ENCODE results near the gene FAM200B.

FAM200B gene

GRCh38 chr4:15681372-15682241 is at the start of gene FAM200B:
Gene FAM200B, plus strand, starts transcription at chr4:15681827. Its CDS starts 5,151 bp downstream, at chr4:15686978.
- peak; percentile 90 for DNase-seq

DNA sequence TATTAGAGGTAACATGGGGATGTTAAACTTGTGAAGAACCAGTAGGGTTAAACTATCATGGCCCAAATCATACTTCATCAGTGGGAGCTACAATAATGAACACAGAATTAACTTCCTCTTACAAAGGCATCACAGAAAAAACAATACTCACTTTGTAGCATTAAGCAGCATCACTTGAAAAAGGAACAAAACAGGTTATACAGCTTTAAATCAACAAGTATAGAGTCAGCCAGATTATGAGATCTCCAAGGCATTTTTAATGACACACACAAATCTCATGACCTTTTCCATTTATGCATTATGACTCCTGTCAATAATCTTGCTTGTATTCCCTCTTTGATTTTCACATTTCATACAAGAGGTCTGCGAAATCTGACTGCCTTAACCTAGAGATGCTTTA is 44.8 kb upstream of the FAM200B start:
- no peak for DNase-seq

GRCh38 chr4:15638418-15638817 is 43.2 kb upstream of the FAM200B start:
- no peak for DNase-seq

DNA sequence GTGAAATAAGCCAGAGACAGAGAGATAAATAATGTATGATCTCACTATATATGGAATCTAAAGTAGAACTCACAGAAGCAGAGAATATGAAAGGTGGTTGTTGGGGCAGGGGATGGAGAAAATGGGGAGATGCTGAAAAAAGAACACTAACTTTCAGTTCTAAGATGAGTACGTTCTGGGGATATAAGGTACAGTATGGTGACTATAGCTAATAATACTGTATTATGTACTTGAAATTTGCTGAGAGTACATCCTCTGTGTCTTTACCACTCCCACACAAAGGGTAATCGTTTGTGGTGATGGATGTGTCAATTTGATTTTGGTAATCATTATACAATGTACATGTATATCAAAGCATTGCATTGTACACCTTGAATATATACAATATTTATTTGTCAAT is 33.0 kb upstream of the FAM200B start:
- DNase-seq = no peak

DNA sequence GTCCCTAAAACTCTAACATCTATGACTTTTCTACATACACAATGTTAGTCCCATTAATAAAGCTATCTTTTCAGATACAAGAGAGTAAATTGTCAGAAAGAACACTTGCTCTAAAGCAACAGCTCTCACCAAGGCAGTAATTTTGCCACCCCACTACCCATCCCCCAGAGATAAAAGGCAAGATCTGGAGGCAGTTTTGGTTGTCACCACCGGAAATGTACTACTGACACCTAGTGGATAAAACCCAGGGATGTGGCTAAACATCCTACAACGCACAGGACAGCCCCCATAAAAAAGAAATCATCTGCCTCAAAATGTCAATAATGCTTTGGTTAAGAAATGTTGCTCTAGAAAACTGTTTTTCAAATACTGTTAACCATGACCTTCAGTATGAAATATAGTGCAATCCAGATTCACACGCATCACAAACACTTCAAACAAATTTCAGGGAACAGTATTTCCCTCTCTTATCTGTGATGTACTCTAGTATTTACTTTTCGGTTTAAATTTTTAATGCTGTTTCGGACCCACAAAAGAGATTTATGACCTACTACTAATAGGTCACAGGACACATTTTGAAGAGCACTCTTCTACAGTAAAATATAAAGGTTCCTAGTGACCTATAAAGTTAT is 31.6 kb upstream of the FAM200B start:
- DNase-seq = no peak

GRCh38 chr4:15651676-15652075 is 30.0 kb upstream of the FAM200B start:
- DNase-seq = no peak

DNA sequence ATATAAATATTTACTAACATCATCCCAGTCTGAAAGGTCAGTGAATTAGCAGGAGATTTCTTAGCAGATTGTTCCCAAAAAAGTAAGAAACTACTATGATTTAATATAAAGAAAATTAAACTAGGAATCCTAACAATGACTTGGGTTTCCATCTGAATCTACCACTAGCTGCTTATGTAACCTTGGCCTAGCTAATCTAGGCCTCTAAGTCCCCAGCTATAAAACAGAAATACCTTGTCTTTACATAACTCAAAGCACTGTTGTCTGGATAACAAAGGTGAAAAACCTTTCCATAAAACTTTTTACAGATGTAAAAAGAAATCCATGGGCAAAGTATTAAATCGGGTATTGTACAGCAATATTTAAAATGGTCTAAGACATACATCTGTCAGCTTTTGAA is 29.4 kb upstream of the FAM200B start:
- no peak for DNase-seq

DNA sequence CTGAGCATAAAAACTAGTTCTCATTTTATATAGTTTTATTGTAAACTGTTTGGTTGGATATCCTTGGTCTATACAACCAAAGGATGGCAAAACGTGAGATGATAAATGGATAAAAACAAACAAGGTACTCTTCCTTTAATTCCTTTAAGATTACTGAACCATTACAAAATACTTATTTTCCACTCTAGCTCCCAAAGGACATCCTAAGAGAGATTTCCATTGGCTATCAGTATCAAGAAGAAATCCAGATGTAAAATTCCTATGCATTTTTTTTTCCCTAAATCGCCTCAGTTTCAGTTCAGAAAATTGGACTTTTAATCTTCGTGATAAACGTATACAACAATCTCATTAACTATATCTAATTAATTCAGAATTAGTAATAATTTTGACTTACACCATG is 28.8 kb upstream of the FAM200B start:
- no peak for DNase-seq

GRCh38 chr4:15653420-15653819 is 28.2 kb upstream of the FAM200B start:
- DNase-seq = no peak

DNA sequence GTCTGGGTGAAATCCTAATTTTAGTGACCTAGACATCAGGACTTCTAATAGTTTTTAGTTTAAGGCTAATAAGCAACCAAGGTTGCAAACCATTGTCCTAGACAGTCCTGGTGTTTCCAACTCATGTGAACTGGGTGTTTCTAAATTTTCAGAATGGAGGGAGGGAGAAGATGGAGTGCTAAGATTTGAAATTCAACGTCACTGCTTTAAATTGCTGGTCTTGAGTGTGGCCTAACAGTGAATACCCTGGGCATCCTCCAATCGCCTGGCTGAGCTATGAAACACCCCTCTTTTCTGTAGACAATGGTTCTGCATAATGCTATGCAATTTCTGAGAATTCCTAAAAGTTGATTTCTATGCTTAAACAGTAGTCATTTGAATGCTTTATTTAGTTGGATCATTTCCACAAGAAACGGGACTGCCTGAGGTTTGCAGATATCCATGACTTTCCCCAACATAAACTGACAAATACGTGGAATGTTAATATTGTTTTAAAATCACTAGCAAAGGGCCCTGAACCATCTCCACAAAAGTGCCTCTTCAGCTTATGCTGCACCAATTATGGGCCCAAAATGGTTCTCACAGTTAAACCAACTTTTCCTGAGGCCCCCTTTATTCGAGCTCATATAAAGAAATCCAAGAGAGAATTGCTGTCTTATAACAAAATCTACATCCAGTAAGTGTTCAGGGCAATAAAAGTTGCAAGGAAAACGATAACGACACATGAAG is 27.6 kb upstream of the FAM200B start:
- no peak for DNase-seq

DNA sequence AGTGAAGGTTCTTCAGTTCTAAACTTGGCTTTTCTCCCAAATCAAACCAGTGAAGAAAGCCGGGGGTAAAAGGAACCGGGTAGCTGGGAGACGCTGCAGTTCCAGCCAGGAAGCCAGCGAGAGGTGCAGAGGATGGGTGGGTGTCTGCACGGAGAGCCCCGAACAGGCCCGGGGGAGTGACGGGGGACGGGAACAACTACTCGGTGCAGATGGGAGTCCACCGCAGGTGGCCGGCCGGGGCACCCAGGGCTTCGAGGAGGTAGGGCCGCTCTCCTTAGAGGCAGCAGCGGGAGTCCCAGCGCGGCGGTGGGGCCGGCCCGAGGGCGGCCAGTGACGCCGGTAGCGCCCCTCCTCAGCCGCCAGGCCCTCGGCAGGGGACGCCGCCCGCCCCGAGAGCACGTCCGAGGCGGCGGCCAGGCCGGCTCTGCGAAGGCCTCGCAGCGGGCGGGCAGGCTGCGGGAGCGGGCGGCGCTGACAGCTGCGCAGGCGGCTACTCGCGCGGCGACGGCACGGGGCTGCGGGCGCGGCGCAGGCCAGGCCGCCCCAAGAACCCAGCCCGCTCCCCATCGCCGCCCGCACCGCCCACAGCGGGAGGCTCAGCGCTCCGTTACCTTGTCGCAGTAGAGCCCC is 26.9 kb upstream of the FAM200B start:
- DNase-seq = no peak

- DNase-seq = peak; percentile 60
These were observed 26.2 kb upstream of the FAM200B start, which contains the start of gene FBXL5 for GRCh38 chr4:15655223-15656037. Gene FBXL5, minus strand, starts transcription at chr4:15655357. Its CDS starts 70 bp downstream, at chr4:15655287.

DNA sequence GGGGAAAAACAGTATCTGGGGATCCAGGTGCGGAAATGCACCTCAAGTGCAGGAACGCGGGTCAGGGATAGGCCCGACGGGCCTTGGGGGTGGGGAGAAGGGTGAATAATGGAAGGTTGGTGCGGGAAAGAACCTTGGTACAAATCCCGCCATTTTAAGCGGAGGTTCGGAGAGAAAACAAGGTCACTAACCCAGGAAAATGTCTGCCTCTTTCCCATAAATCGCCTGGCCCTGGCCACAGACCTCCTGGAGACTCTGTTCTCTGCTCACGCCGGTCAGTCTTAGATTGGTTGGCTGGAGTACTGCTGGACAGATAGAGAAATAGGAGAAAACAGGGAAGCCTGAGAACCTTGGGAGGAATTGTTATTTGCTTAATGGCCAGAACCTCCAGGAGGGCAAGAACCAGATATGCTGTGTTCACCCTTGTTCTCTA is 25.6 kb upstream of the FAM200B start:
- no peak for DNase-seq

GRCh38 chr4:15657366-15657765 is 24.3 kb upstream of the FAM200B start:
- no peak for DNase-seq

DNA sequence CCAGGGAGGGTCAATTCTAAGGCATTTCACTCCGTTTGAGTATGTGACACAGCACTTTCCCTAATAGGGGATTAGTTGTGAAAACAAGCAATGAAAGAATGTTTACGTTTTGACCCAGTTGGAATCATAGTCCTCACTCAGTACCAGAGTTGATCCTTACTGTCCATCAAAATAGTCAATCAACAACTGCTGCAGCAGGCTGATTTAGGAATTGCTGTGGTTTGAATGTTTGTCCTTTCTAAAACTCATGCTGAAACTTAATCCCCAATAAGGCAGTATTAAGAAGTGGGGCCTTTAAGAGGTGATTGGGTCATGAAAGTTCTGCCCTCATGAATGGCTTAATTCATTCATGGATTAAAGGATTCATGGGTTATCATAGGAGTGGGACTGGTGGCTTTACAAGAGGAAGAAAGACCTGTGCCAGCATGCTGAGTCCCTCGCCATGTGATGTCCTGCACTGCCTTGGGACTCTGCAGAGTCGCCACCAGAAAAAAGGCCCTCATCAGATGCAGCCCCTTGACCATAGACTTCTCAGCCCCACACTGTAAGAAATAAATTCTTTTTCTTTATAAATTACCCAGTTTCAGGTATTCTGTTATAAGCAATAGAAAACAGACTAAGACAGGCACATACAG is 23.4 kb upstream of the FAM200B start:
- no peak for DNase-seq

- no peak for DNase-seq
These were observed 22.8 kb upstream of the FAM200B start for GRCh38 chr4:15658781-15659180.

- no peak for DNase-seq
These were observed 21.7 kb upstream of the FAM200B start for GRCh38 chr4:15659768-15660570.

DNA sequence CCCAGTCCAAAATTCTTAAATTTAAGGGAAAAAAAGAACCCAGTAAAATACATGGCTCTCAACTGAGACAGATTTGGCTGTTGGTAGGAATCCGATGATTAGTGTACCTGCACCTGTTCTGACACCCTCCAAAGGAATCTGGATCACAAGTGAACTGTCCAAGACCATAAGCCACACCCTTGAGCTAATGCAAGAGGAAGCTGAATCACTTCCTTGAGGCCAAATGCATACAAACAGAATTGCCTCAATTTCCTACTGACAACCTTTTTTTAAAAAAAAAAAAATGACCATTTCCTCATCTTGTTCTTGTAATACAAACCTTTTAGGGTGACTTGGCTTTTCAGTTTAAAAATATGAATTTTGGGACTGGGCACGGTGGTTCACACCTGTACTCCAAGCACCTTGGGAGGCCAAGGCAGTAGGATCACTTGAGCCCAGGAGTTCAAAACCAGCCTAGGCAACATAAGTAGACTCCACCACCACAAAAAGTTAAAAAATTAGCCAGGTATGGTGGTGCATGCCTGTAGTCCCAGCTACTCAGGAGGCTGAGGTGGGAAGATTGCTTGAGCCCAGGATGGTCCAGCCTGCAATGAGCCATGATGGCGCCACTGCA is 15.8 kb upstream of the FAM200B start:
- no peak for DNase-seq

- DNase-seq = no peak
These were observed 14.6 kb upstream of the FAM200B start for GRCh38 chr4:15667006-15667405.

All from NCI-H2107 (cell line).